H1 (cell line): ENCODE measurements around the gene HOXB4. TPM values are rescaled to one million over a fixed set of nuclear protein-coding genes. Genes with fewer than 3 reads are reported as not detected.

Source experiments
- CTCF ChIA-PET: fragments of 300-600 bp; sonication (Branson Sonifier 250); formaldehyde crosslinking; loops from one replicate; lab custom pipeline; 2021; ENCODE audit not compliant: partially characterized antibody; lab: Charles Lee
- POLR2A ChIA-PET: fragments of 300-600 bp; sonication (Branson Sonifier 250); formaldehyde crosslinking; loops from one replicate; lab custom pipeline; 2021; ENCODE audit warnings: inconsistent platforms; ENCODE audit not compliant: partially characterized antibody; lab: Charles Lee
- DNase-seq, 2 experiments: peaks; one replicate each; pipeline versions ENCODE4 v3.0.0 to v3.0.0-alpha.2; 2010 to 2022; ENCODE audit warnings: low spot score in 2 of 2, low read depth in 1 of 2, mixed read lengths in 1 of 2
- FAIRE-seq: peaks from 2 replicates; lab custom pipeline; 2011; peaks lifted over from hg19 to GRCh38; lab: Jason Lieb, UNC
- H2AFZ ChIP-seq: 2 replicates; pipeline ENCODE4 v1.8.1; 2012; ENCODE audit warnings: low read length, inconsistent platforms
- H2AK5ac ChIP-seq: 2 replicates; pipeline ENCODE4 v1.6.1; 2013; ENCODE audit warnings: low read depth, low read length
- H2BK120ac ChIP-seq: replicated peaks from 2 replicates; pipeline ENCODE3; 2013; ENCODE audit warnings: low read depth, low read length, inconsistent platforms
- H2BK12ac ChIP-seq: 2 replicates; pipeline ENCODE4 v1.6.1; 2013; ENCODE audit warnings: low read depth, low read length
- H2BK15ac ChIP-seq: 2 replicates; pipeline ENCODE4 v1.6.1; 2013; ENCODE audit warnings: low read length
- H2BK20ac ChIP-seq: 2 replicates; pipeline ENCODE4 v1.6.1; 2013; ENCODE audit warnings: low read length
- H2BK5ac ChIP-seq: 2 replicates; pipeline ENCODE4 v1.6.1; 2013; ENCODE audit warnings: low read depth, low read length
- H3K14ac ChIP-seq: 2 replicates; pipeline ENCODE4 v1.6.1; 2013; ENCODE audit warnings: inconsistent platforms; ENCODE audit not compliant: insufficient read length
- H3K18ac ChIP-seq: 2 replicates; pipeline ENCODE4 v1.6.1; 2013; ENCODE audit warnings: low read length; ENCODE audit errors: extremely low read depth
- H3K23ac ChIP-seq: 2 replicates; pipeline ENCODE4 v1.6.1; 2013; ENCODE audit warnings: inconsistent platforms; ENCODE audit not compliant: insufficient read length
- H3K23me2 ChIP-seq: 2 replicates; pipeline ENCODE4 v1.6.1; 2013; ENCODE audit warnings: low read depth, low read length
- H3K27ac ChIP-seq: 2 replicates; pipeline ENCODE4 v1.6.1; 2011; ENCODE audit warnings: low read depth, low read length, inconsistent platforms
- H3K27me3 ChIP-seq, 4 experiments: replicated peaks in 1 of 4; 1 replicate in 1 of 4; 2 replicates in 3 of 4; pipeline versions ENCODE4 v1.6.1 to v1.8.1; 2011 to 2013; ENCODE audit warnings: low read length in 3 of 4, mild to moderate bottlenecking in 3 of 4, inconsistent platforms in 2 of 4, mixed read lengths in 2 of 4, moderate library complexity in 1 of 4; ENCODE audit not compliant: control insufficient read depth in 3 of 4, insufficient read depth in 3 of 4; ENCODE audit errors: extremely low read depth in 1 of 4
- H3K36me3 ChIP-seq, 4 experiments: 2 replicates each; pipeline versions ENCODE4 v1.6.1 to v1.8.1; 2011 to 2013; ENCODE audit warnings: mild to moderate bottlenecking in 4 of 4, low read length in 3 of 4, moderate library complexity in 2 of 4, control low read depth in 1 of 4, inconsistent platforms in 1 of 4; ENCODE audit not compliant: insufficient read depth in 4 of 4, control insufficient read depth in 2 of 4
- H3K4ac ChIP-seq: replicated peaks from 2 replicates; pipeline ENCODE3; 2013; ENCODE audit warnings: low read length, low read depth, mixed read lengths, inconsistent platforms; ENCODE audit not compliant: insufficient read length
- H3K4me1 ChIP-seq, 4 experiments: replicated peaks in 1 of 4; 1 replicate in 1 of 4; 2 replicates in 3 of 4; pipeline versions ENCODE4 v1.6.1 to v1.8.1; 2011 to 2013; ENCODE audit warnings: low read length in 3 of 4, inconsistent platforms in 2 of 4, mixed read lengths in 1 of 4; ENCODE audit not compliant: insufficient read depth in 4 of 4, control insufficient read depth in 3 of 4
- H3K4me2 ChIP-seq, 2 experiments: 2 replicates each; pipeline versions ENCODE4 v1.6.1 to v1.8.1; 2011 to 2013; ENCODE audit warnings: low read depth in 2 of 2, low read length in 2 of 2, control low read depth in 1 of 2, inconsistent platforms in 1 of 2, mild to moderate bottlenecking in 1 of 2; ENCODE audit not compliant: insufficient read depth in 1 of 2
- H3K4me3 ChIP-seq, 4 experiments: fragments of 200-600, 300-600 bp in 1 of 4; sonication (generic), shearing (Covaris generic), sonication (Bioruptor Twin) in 1 of 4; 2 replicates each; pipeline versions ENCODE4 v1.5.1 to v1.8.1; 2011 to 2016; ENCODE audit warnings: low read length in 4 of 4, low read depth in 3 of 4, control low read depth in 2 of 4, inconsistent platforms in 2 of 4, mild to moderate bottlenecking in 2 of 4, mixed read lengths in 1 of 4, moderate library complexity in 1 of 4; ENCODE audit not compliant: insufficient read depth in 2 of 4; ENCODE audit errors: extremely low read depth in 1 of 4
- H3K56ac ChIP-seq: replicated peaks from 2 replicates; pipeline ENCODE3; 2013; ENCODE audit warnings: low read depth, mild to moderate bottlenecking, mixed read lengths, low read length, inconsistent platforms; ENCODE audit not compliant: insufficient read length
- H3K79me1 ChIP-seq: 2 replicates; pipeline ENCODE4 v1.6.1; 2013; ENCODE audit warnings: low read depth, low read length, control low read depth
- H3K79me2 ChIP-seq, 2 experiments: 2 replicates each; pipeline versions ENCODE4 v1.6.1 to v1.8.1; 2012 to 2013; ENCODE audit warnings: low read length in 2 of 2, mild to moderate bottlenecking in 2 of 2, inconsistent platforms in 1 of 2; ENCODE audit not compliant: insufficient read depth in 2 of 2, control insufficient read depth in 1 of 2
- H3K9ac ChIP-seq, 4 experiments: replicated peaks in 1 of 4; 1 replicate in 1 of 4; 2 replicates in 3 of 4; pipeline versions ENCODE4 v1.6.1 to v1.8.1; 2011 to 2013; ENCODE audit warnings: low read depth in 3 of 4, low read length in 3 of 4, control low read depth in 2 of 4, mild to moderate bottlenecking in 2 of 4, moderate library complexity in 2 of 4, inconsistent platforms in 1 of 4; ENCODE audit errors: extremely low read depth in 1 of 4
- H3K9me3 ChIP-seq, 2 experiments: 2 replicates each; pipeline versions ENCODE4 v1.6.1 to v1.8.1; 2012 to 2013; ENCODE audit warnings: mild to moderate bottlenecking in 2 of 2, moderate library complexity in 2 of 2, control low read depth in 1 of 2, inconsistent platforms in 1 of 2, low read depth in 1 of 2, low read length in 1 of 2, mixed read lengths in 1 of 2; ENCODE audit not compliant: insufficient read depth in 2 of 2
- H4K20me1 ChIP-seq, 2 experiments: replicated peaks in 1 of 2; 2 replicates each; pipeline versions ENCODE3 to v1.8.1; 2011 to 2013; ENCODE audit warnings: inconsistent platforms in 2 of 2, low read length in 2 of 2, mild to moderate bottlenecking in 1 of 2; ENCODE audit not compliant: insufficient read depth in 2 of 2, control insufficient read depth in 1 of 2
- H4K5ac ChIP-seq: 2 replicates; pipeline ENCODE4 v1.6.1; 2013; ENCODE audit warnings: low read length, low read depth, mixed read lengths, inconsistent platforms; ENCODE audit not compliant: insufficient read length
- H4K8ac ChIP-seq: 2 replicates; pipeline ENCODE4 v1.8.0; 2013; ENCODE audit warnings: mild to moderate bottlenecking, moderate library complexity, low read length, inconsistent platforms; ENCODE audit not compliant: insufficient read depth; ENCODE audit errors: extremely low read depth
- H4K91ac ChIP-seq: replicated peaks from 2 replicates; pipeline ENCODE3; 2013; ENCODE audit warnings: low read length, mixed read lengths, inconsistent platforms; ENCODE audit not compliant: insufficient read length
- CBX8 ChIP-seq: fragments of 300-800, 300-1000 bp; sonication (generic); IDR thresholded peaks from 2 replicates; pipeline ENCODE4 v1.7.1; 2016; ENCODE audit warnings: low read depth, low read length, borderline replicate concordance
- EZH2 ChIP-seq: fragments of 200-600 bp; sonication (generic); IDR thresholded peaks from 2 replicates; pipeline ENCODE4 v1.7.1; 2012; ENCODE audit warnings: low read depth, mild to moderate bottlenecking, moderate library complexity, low read length, inconsistent platforms; ENCODE audit not compliant: severe bottlenecking
- KDM4A ChIP-seq: IDR thresholded peaks from one replicate; pipeline ENCODE4 v1.7.1; 2012; ENCODE audit warnings: low read depth, mild to moderate bottlenecking, moderate library complexity, low read length, inconsistent platforms; ENCODE audit not compliant: severe bottlenecking
- WGBS, 2 experiments: shearing (Covaris generic) in 1 of 2; methylation state at CpG; one replicate each; pipeline versions ENCODE4 v1.1.6 to v1.1.7; 2013 to 2015; ENCODE audit warnings: low lambda C conversion rate in 2 of 2, mixed read lengths in 2 of 2, inconsistent platforms in 1 of 2, low coverage in 1 of 2, missing lambda C conversion rate in 1 of 2; ENCODE audit not compliant: insufficient replicate concordance in 2 of 2, insufficient coverage in 1 of 2, insufficient read length in 1 of 2; ENCODE audit errors: extremely low coverage in 1 of 2, missing lambda C conversion rate in 1 of 2; 5-methylcytosine and 5-hydroxymethylcytosine counted together
- polyA plus RNA-seq, 7 experiments: library from polyadenylated mRNA; depleted of rRNA in 3 of 7; stranded (reverse) in 5 of 7; unstranded in 2 of 7; fragments of >200 nt in 5 of 7; fragments of 200-250 nt in 2 of 7; gene quantifications; 1 replicate in 5 of 7; 2 replicates in 1 of 7; 4 replicates in 1 of 7; pipeline versions ENCODE4 v1.2.1 to v1.2.3, GENCODE V29; 2011 to 2013; ENCODE audit warnings: missing spikeins in 2 of 7, mixed read lengths in 2 of 7
- total RNA-seq: library from RNA; stranded (reverse); fragmentation: NEBNext Ultra II Directional; extraction: Animal tissue kit (Norgen Biotek cat#: 25700); gene quantifications from 2 replicates; pipeline ENCODE4 v1.2.1, GENCODE V29; 2021

HOXB4 gene
- total and polyA plus RNA-seq, 2 of the 8 experiments (the other 6 are each of a cell fraction or from before 2014, with no cell fraction given): not detected

DNA sequence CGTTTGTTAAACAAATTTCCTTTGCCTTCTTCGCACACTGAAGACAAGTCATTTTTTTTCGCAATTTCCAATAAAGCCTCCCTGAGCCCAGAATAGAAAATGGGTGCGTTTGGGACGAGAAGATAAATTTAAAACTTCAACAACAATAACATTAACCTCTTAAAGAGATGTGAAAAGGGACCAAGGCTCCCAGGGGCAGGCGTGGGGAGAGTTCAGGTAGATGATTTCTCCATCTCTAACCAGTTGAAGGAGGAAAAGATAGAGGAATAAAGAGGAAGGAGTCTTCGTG is 1.3 kb upstream of the HOXB4 start:
- H3K4me3 ChIP-seq: no peak overlapping the region
- H4K5ac ChIP-seq: no peak overlapping the region
- H2BK15ac ChIP-seq: no peak overlapping the region
- no peak overlapping the region for H3K23ac ChIP-seq
- H3K56ac ChIP-seq: no peak overlapping the region
- H2BK120ac ChIP-seq: no peak overlapping the region
- H3K79me1 ChIP-seq: no peaks in the 10 kb centered on the region
- POLR2A ChIA-PET: no interaction called here
- H3K4me1 ChIP-seq: peaks cover 0 to 13% (median 3%) of the 10 kb centered on the region in 4 experiments; a peak in 5 of 7 replicates
- H3K14ac ChIP-seq: no peak overlapping the region
- DNase-seq (no peak), FAIRE-seq (no peak)
- 12% methylated on average over 7 of the region's 7 CpGs; no CpG with 5 or more reads in 1 of the 2 experiments for WGBS, 2 experiments
- H3K36me3 ChIP-seq: peaks cover 0 to 12% (median 0%) of the 10 kb centered on the region in 4 experiments; a peak in 1 of 8 replicates
- no peak overlapping the region for H2AFZ ChIP-seq
- H2AK5ac ChIP-seq: no peak overlapping the region
- no peak overlapping the region for H4K8ac ChIP-seq
- H2BK20ac ChIP-seq: no peak overlapping the region
- TF ChIP-seq CBX8 (0 out of 2 replicates have a peak, but pooled peaks have one; percentile 35), EZH2 (peak; percentile 97), KDM4A (no peak)
- no peak overlapping the region for H3K4ac ChIP-seq
- no peak overlapping the region for H4K91ac ChIP-seq
- H3K27ac ChIP-seq: no peak overlapping the region
- H3K4me2 ChIP-seq: no peak overlapping the region; a peak in 1 of 4 replicates
- H3K9ac ChIP-seq: no peak overlapping the region
- H2BK12ac ChIP-seq: no peak overlapping the region
- H3K79me2 ChIP-seq: no peaks in the 10 kb centered on the region
- CTCF ChIA-PET: interaction anchor here (1.0 to 1.5 kb wide), 5 partner anchors 10 to 15 kb away, joined by 3 to 5 read pairs (median 4); no protein-coding TSS in a partner anchor
- no peak overlapping the region for H3K18ac ChIP-seq
- H3K27me3 ChIP-seq: peaks cover 99 to 100% (median 100%) of the 10 kb centered on the region in 4 experiments
- H3K23me2 ChIP-seq: no peaks in the 10 kb centered on the region
- peaks cover 19 to 38% of the 10 kb centered on the region in 2 experiments for H4K20me1 ChIP-seq
- no peaks in the 10 kb centered on the region for H3K9me3 ChIP-seq
- H2BK5ac ChIP-seq: no peak overlapping the region
